Measurements from ENCODE around the gene KLF1.

DNA sequence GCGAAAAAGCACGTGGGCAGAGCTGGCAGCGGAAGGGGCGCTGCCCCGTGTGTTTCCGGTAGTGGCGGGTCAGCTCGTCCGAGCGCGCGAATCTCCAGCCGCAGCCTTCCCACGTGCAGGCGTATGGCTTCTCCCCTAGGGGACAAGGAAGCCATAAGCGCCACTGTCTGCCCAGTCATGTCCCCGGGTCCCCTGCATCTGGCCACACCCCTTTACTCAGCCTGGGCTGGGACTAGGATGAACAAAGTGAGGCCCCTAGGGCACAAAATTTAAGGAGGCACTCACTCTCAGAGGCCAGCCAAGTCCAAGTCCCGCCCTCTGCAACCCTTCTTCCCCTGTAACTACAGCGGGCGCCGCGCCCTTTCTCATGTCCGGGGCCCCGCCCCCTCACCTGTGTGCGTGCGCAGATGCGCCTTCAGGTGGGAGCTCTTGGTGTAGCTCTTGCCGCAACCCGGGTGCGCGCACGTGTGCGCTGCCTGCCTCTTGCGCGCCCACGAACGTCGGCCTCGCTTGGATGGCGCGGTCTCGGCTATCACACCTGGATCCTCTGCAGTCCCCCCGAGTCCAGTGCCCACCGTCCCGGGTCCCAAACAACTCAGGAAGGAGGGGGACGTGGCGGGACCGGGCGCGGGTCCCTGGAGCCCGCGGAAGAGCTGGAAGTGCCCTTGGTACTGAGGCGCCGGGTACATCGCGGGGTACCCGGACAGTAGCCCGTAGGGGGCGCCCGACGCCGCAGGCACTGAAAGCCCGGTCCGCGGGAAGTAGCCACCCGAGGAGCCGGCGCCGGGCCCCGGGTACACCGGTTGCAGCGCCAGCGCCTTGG is 1.9 kb downstream of the KLF1 start:
- TF ChIP-seq EZH2 (IDR thresholded peaks at IDR 0.05; ENCODE audit: insufficient read depth, low read length) (no peak), CTCF (IDR thresholded peaks at IDR 0.05; ENCODE audit: insufficient read depth, low read depth, low read length) (no peak)
